Loucy (cell line): Measurements from ENCODE around the gene ADGRG1.

Experiments
- H2AFZ ChIP-seq: fragments of 200-600 bp; sonication (generic); 2 replicates; pipeline ENCODE4 v1.6.0; 2016; ENCODE audit warnings: antibody characterized with exemption, mild to moderate bottlenecking, low read length, moderate library complexity
- H3F3A ChIP-seq: fragments of 200-600 bp; 2 replicates; pipeline ENCODE4 v1.6.0; 2016; ENCODE audit warnings: antibody characterized with exemption, low read depth, mild to moderate bottlenecking
- H3K27me3 ChIP-seq: fragments of 200-600 bp; sonication (generic); 2 replicates; pipeline ENCODE4 v1.6.1; 2014; ENCODE audit warnings: low read length, mild to moderate bottlenecking; ENCODE audit not compliant: insufficient read depth, poor library complexity, severe bottlenecking
- H3K36me3 ChIP-seq: fragments of 200-600 bp; sonication (generic); 2 replicates; pipeline ENCODE4 v1.6.1; 2016; ENCODE audit warnings: low read length; ENCODE audit not compliant: insufficient read depth
- H3K4me1 ChIP-seq: fragments of 200-600 bp; sonication (generic); 2 replicates; pipeline ENCODE4 v1.5.1; 2014; ENCODE audit warnings: low read length, mild to moderate bottlenecking; ENCODE audit not compliant: insufficient read depth, poor library complexity, severe bottlenecking
- H3K4me2 ChIP-seq: fragments of 200-600 bp; sonication (generic); 2 replicates; pipeline ENCODE4 v1.6.0; 2014; ENCODE audit warnings: antibody characterized with exemption, low read length, low read depth, mild to moderate bottlenecking; ENCODE audit not compliant: poor library complexity, severe bottlenecking
- H3K4me3 ChIP-seq: fragments of 200-600 bp; sonication (generic); 2 replicates; pipeline ENCODE4 v1.5.1; 2014; ENCODE audit warnings: low read length, mild to moderate bottlenecking, mixed read lengths; ENCODE audit not compliant: poor library complexity, severe bottlenecking
- H3K79me2 ChIP-seq: fragments of 200-600 bp; sonication (generic); 2 replicates; pipeline ENCODE4 v1.6.1; 2014; ENCODE audit warnings: low read length; ENCODE audit not compliant: insufficient read depth
- H3K9ac ChIP-seq: fragments of 200-600 bp; sonication (generic); 2 replicates; pipeline ENCODE4 v1.6.0; 2014; ENCODE audit warnings: mild to moderate bottlenecking, low read depth, low read length, moderate library complexity; ENCODE audit not compliant: poor library complexity, severe bottlenecking
- H3K9me2 ChIP-seq: fragments of 200-600 bp; sonication (generic); replicated peaks from 2 replicates; pipeline ENCODE4 v1.6.1; 2016; ENCODE audit warnings: low read depth, low read length, mixed read lengths
- H3K9me3 ChIP-seq: fragments of 200-600 bp; sonication (generic); 2 replicates; pipeline ENCODE4 v1.6.1; 2014; ENCODE audit warnings: mild to moderate bottlenecking, antibody characterized with exemption, low read length, low read depth; ENCODE audit not compliant: insufficient read depth
- H4K20me1 ChIP-seq: fragments of 200-600 bp; sonication (generic); 2 replicates; pipeline ENCODE4 v1.6.0; 2014; ENCODE audit warnings: antibody characterized with exemption, low read length, mild to moderate bottlenecking; ENCODE audit not compliant: insufficient read depth, poor library complexity, severe bottlenecking
- EZH2phosphoT487 ChIP-seq: fragments of 200-600 bp; IDR thresholded peaks from 2 replicates; pipeline ENCODE4 v1.6.1; 2018; ENCODE audit warnings: antibody characterized with exemption, mild to moderate bottlenecking, moderate library complexity, borderline replicate concordance
- TF ChIP-seq, protein P1 (sequence below): fragments of 200-600 bp; sonication (generic); conservative IDR thresholded peaks from 2 replicates; pipeline ENCODE4 v1.5.1; 2014; ENCODE audit warnings: mild to moderate bottlenecking, antibody characterized with exemption, low read length

Gene ADGRG1

DNA sequence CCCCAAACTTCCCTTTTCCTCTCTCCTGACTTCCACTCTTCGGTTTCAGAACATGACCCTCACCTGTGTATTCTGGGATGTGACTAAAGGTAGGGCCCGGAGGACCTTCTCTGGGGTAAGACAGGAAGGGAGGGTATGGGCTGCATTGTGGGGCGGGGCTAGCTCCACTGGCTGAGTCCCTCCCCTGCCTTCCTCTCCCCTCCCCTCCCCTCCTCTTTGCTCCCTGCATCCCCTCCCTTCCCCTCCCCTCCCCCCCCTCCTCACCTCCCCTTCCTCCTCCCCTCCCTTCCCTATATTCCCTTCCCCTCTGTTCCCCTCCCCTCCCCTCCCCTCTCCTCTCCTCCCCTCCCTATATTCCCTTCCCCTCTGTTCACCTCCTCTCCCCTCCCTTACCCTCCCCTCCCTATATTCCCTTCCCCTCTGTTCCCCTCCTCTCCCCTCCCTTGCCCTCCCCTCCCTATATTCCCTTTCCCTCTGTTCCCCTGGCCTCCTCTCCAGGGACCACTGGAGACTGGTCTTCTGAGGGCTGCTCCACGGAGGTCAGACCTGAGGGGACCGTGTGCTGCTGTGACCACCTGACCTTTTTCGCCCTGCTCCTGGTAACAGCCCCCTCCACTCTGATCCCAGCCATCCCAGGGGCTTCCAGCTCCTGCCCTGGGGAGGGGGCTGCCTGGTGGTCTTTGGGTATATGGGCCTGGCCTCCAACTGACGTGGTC is 51.5 kb downstream of the ADGRG1 start:
- H3K4me1 ChIP-seq = peaks cover 25% of the 10 kb centered on the region
- no peaks in the 10 kb centered on the region for H3K27me3 ChIP-seq
- H3K9ac ChIP-seq = peak overlapping the region; percentile 47
- no peaks in the 10 kb centered on the region for H4K20me1 ChIP-seq
- no peaks in the 10 kb centered on the region for H3F3A ChIP-seq
- H3K79me2 ChIP-seq = no peaks in the 10 kb centered on the region
- no peaks in the 10 kb centered on the region for H3K9me3 ChIP-seq
- no peak overlapping the region for H2AFZ ChIP-seq
- TF ChIP-seq, protein P1, sequence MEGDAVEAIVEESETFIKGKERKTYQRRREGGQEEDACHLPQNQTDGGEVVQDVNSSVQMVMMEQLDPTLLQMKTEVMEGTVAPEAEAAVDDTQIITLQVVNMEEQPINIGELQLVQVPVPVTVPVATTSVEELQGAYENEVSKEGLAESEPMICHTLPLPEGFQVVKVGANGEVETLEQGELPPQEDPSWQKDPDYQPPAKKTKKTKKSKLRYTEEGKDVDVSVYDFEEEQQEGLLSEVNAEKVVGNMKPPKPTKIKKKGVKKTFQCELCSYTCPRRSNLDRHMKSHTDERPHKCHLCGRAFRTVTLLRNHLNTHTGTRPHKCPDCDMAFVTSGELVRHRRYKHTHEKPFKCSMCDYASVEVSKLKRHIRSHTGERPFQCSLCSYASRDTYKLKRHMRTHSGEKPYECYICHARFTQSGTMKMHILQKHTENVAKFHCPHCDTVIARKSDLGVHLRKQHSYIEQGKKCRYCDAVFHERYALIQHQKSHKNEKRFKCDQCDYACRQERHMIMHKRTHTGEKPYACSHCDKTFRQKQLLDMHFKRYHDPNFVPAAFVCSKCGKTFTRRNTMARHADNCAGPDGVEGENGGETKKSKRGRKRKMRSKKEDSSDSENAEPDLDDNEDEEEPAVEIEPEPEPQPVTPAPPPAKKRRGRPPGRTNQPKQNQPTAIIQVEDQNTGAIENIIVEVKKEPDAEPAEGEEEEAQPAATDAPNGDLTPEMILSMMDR = no peak
- TF ChIP-seq EZH2phosphoT487 = no peak
- no peaks in the 10 kb centered on the region for H3K36me3 ChIP-seq
- peak overlapping the region; percentile 41 for H3K4me2 ChIP-seq
- H3K9me2 ChIP-seq = no peaks in the 10 kb centered on the region
- H3K4me3 ChIP-seq = no peak overlapping the region

DNA sequence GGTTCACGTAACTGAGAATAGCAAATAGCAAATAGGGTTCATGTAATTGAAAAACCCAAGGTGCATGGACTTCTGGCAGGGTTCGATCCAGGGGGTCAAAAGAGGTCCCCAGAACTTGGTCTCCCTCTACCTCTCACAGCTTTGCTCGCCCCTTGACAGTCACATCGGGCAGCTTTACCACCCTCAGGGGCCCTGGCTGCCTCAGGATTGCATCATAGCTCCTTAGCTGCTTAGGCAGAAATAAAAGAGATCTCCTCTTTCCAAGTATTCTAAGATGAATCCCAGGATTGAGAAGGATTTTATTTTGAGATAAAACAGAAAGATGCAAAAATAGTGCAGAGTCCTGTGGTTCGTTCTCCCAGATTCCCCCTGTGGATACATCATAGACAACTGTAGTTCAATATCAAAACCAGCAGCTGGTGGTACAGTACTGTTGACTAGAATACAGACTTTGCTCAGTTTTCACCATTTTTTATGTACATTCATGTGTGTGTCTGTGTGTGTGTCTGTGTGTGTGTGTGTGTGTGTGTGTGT is 52.5 kb downstream of the ADGRG1 start:
- no peak overlapping the region for H3K4me3 ChIP-seq
- H3K27me3 ChIP-seq = no peaks in the 10 kb centered on the region
- no peaks in the 10 kb centered on the region for H3K9me2 ChIP-seq
- H3K36me3 ChIP-seq = no peaks in the 10 kb centered on the region
- H4K20me1 ChIP-seq = no peaks in the 10 kb centered on the region
- TF ChIP-seq, protein P1 = no peak; the same call in 1 of the 2 replicates
- no peak for TF ChIP-seq EZH2phosphoT487
- no peak overlapping the region for H2AFZ ChIP-seq
- no peaks in the 10 kb centered on the region for H3K79me2 ChIP-seq
- no peak overlapping the region for H3K9ac ChIP-seq
- H3F3A ChIP-seq = no peaks in the 10 kb centered on the region
- H3K4me2 ChIP-seq = no peak overlapping the region
- no peaks in the 10 kb centered on the region for H3K9me3 ChIP-seq
- peaks cover 21% of the 10 kb centered on the region for H3K4me1 ChIP-seq

DNA sequence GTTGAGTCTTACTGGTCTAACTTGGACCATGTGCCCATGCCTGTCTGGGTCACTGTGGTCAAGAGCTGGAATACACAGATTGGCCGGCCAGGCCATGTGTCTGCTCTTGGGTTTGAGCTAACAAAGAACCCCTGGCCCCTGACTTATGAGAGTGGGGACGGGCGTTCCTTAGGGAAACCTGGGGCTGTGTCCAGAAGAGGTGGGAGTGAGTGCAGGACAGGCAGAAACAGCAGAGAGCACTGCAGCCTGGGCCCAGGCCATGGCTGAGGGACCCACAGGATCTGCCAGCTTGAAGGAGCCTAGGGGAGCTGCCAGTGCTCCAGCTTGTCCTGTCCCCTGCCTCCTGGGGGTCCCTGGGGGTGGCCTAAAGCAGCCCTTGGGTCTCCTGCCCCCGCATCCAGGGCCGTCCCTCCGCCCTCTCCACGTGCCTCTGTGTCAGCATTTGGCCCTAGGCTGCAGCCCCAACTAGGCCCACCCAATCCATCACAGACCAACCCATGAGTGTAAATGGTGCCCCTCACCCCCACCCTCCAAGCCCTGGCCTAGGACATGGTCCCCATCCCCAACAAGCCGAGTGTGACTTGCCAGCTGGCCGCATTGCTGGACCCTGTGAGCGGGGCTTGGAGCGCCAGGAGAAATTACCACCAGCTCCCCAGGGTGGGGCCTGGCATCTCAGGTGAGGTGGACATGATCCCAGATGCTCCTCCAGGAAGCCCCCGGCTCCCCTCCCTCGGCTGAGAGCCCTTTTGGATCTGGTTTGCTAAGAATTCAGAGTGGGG is 53.7 kb downstream of the ADGRG1 start:
- peaks cover 26% of the 10 kb centered on the region for H3K4me1 ChIP-seq
- no peaks in the 10 kb centered on the region for H3K9me3 ChIP-seq
- no peaks in the 10 kb centered on the region for H4K20me1 ChIP-seq
- no peak overlapping the region for H2AFZ ChIP-seq
- H3K9me2 ChIP-seq = no peaks in the 10 kb centered on the region
- no peaks in the 10 kb centered on the region for H3K36me3 ChIP-seq
- H3F3A ChIP-seq = no peaks in the 10 kb centered on the region
- peaks cover 5% of the 10 kb centered on the region; the same call in 1 of the 2 replicates for H3K79me2 ChIP-seq
- no peaks in the 10 kb centered on the region for H3K27me3 ChIP-seq
- no peak overlapping the region for H3K4me3 ChIP-seq
- no peak for TF ChIP-seq EZH2phosphoT487
- TF ChIP-seq, protein P1 = no peak
- H3K9ac ChIP-seq = no peak overlapping the region
- H3K4me2 ChIP-seq = no peak overlapping the region
